ENCODE results near the gene SUSD3. TPM values are rescaled to one million over a fixed set of nuclear protein-coding genes. Genes with fewer than 3 reads are reported as not detected.
"Not testable (repeated sequence)": the region's sequence is repeated elsewhere in the genome, so short reads cannot be mapped to it uniquely, and the experiment has no call there.

The SUSD3 gene
- total RNA-seq = 6.6 TPM

DNA sequence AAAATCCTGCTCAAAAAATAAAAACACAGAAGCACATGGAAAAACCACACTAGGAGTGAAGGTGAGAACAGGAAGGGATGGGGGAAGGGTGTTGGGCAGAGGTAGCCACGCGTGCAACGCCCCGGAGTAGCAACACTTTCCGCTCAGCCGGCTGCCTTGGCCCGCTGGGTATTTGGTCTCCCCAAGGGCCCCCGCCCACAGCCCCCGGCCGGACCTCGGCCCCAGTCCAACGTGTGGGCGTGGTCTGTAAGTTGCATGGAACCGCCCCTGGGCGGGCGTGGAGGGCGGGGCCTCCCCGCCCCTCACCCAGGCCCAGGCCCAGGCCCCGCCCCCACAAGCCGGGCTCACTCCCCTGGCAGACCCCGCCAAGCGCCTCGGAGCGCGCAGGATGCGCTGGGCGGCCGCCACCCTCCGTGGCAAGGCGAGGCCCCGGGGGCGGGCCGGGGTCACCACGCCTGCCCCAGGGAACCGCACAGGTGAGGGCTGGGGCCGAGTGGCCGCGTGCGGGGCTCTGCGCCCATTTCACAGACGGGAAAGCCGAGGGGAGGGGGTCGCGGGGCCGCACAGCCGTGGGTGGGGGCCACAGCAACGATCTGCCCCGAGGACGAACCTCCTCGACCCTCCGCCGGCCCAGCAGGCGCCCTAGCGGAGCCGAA is at the start of gene SUSD3:
SUSD3 (plus strand) TSS at position 347 of the 656 bp plus-strand sequence; CDS start at position 389, 42 bp downstream.
- peak; percentile 76 for ATAC-seq
- intact Hi-C loops (cut with DNase I) = no loop called here
- peak; percentile 81 for DNase-seq (ENCODE audit: low spot score)

DNA sequence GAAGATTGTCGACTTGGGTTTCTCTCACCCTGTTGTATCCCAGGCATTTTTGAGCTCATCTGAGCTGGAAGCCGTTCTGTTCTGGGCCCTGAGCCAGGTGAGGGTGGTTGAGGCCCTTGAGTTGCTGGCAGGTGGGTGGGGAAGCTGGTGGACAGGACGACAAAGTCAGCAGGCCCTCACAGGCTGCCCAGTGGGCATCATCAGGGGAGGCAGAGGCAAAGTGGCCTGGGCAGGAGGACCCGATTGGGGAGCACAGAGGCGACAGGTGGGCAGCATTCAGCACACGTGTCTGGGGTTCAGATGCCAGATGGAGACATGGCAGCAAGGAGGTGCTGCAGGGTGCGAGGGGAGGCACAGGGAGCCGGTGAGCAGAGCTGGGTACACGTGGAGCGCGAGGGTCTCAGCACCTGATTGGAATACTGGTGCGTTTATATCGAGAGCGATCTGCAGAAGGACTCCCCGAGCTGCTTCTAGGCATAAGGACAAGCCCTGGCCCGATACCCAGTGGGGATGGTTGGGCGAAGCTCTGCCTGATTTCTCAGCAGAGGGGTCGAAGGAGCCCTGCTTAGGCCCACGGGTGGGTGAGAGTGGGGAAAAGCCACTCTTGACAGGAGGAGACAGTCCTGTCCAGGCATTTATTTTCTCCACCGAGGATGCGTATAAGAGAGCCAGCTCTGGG is 49.0 kb upstream of the SUSD3 start:
- DNase-seq (ENCODE audit: low spot score) (no peak), ATAC-seq (no peak)
- intact Hi-C loops (cut with DNase I) = no loop called here

DNA sequence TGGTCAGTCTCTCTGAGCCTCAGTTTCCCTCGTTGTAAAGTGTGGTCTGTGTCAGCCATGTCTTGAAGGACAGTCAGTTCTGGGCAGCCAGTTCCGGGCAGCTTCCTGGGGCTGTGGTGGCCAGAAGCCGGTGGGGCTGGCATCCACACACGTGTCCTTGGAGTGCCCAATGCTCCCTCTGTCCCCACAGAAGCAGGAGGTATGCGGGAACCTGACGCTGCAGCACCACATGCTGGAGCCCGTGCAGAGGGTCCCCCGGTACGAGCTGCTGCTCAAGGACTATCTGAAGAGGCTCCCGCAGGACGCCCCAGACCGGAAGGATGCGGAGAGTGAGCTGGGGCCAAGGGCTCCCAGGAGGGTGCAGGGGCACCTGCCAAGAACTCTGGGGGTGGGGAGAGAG is 48.4 kb upstream of the SUSD3 start:
- ATAC-seq (no peak), DNase-seq (ENCODE audit: low spot score) (no peak)
- intact Hi-C loops (cut with DNase I) = no loop called here

DNA sequence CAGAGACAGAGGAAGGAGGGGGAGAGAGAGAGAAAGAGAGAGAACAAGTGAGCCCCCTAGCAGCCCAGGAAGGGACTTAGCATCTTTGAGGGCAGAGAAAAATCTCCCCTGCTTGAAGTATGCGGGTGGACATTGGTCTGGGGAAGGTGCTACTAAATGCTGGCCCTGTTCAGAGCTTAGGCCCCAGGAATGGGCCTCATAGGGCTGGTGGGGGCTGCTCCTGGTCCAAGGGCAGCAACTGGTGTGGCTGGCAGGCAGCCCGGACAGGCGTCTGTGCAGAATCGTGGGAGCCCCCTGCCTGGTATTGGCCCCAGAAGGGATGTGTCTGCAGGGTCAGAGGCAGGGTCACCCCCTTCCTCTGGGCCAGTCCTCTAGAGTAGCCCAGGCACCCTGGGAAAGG is 47.8 kb upstream of the SUSD3 start:
- no peak for DNase-seq (ENCODE audit: low spot score)
- no peak for ATAC-seq

DNA sequence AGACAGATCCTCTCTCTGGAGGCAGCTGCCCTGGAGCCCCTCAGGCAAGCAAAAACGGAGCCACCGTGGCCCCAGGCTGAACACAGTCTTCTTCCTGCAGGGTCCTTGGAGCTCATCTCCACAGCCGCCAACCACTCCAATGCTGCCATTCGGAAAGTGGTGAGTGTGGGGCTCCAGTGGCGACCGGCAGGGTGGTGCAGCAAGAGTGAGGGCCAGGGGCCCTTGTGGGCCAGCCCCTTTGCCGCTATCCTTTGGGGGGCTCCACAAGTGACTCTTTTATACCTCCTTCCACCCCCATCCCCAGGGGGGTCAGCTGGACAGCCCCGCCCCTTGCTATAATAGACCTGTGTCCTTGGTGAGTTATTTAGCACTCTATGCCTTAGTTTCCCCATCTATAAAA is 47.4 kb upstream of the SUSD3 start:
- DNase-seq (ENCODE audit: low spot score) (no peak), ATAC-seq (no peak)
- intact Hi-C loops (cut with DNase I) = no loop called here

More for the DNA sequence above, 47.8 kb upstream of the SUSD3 start:
- intact Hi-C loops (cut with DNase I) = no loop called here

DNA sequence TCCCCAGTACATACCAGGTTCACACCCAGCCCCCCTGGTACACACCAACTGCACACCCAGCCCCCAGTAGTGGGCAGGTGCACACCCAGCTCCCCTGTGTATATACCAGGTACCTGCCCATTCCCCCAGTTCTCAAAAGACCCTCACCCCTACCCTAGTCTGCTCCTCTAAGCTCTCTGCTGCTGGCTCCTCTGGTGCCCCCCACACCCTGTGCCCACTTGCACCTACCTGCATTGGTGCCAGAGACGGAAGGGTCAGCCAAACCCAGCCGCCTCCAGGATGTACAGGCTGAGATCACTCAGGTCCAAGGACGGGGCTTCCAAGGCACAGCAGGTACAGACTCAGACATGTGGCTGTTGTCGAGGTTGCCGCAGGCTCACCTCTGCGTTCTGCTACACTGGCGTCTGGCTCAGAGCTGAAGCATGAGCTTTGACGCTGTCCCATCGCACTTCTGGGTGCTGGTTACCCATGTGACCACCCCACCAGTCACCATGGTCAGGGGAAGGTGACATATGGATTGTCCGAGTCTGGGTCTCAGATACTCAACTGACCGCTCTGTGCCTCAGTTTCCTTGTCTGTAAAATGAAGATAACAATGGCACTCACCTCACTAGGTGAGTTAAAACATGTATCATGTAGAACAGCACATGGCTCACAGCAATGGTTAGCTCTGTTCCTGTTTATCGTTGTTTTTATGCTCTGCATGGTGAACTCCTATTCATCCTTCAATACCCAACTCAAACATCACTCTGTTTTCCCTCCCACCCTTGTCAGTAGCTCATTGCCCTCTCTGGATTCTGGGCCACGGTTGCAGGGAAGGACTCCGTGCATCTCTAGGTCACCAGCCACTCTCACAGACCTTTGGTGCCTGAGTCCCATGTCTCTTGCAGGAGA is 45.3 kb upstream of the SUSD3 start:
- intact Hi-C loops (cut with DNase I) = no loop called here
- ATAC-seq = no peak
- DNase-seq (ENCODE audit: low spot score) = no peak

DNA sequence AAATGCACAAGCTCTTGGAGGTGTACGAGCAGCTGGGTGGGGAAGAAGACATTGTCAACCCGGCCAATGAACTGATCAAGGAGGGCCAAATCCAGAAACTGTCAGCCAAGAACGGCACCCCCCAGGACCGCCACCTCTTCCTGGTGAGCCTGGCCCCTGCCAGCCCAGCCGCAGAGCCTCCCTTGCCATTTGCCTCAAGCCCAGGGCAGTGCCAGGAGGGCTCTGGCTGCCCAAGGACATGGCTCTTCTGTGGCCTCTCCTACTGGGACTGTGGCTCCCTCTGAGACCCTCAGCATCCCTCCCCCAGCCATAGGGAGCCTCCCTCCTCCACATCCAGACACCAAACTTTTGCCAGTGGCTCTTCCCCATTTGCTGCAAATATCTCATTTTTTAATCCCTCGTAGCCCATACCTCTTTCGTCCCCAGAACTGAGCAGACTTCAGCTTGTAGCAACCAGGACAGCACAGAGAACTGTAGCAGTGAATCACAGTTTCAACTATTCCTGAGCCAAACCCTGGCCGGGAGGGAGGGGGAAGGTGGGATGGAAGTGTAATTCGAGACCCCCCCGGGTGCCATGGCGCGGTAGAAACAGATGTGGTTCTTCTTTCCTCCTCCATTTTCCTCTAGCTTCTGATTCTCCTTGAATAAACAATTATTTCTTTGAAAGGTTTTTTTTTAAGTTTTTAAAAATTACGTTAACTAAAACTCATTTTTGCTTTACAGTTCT is 44.5 kb upstream of the SUSD3 start:
- intact Hi-C loops (cut with DNase I) = no loop called here
- ATAC-seq (no peak), DNase-seq (ENCODE audit: low spot score) (peak; percentile 19)

DNA sequence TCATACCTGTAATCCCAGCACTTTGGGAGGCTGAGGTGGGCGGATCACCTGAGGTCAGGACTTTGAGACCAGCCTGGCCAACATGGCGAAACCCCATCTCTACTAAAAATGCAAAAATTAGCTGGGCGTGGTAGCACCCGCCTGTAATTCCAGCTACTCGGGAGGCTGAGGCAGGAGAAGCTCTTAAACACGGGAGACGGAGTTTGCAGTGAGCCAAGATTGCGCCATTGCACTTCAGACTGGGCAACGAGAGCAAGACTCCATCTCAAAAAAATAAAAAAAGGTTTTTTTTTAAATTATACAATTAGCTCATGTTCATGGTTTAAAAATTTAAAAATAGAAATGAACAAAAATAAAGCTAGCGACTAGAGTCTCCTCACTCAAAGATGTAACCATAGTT is 43.3 kb upstream of the SUSD3 start:
- DNase-seq (ENCODE audit: low spot score) = peak; percentile 14
- not testable (repeated sequence) for ATAC-seq

DNA sequence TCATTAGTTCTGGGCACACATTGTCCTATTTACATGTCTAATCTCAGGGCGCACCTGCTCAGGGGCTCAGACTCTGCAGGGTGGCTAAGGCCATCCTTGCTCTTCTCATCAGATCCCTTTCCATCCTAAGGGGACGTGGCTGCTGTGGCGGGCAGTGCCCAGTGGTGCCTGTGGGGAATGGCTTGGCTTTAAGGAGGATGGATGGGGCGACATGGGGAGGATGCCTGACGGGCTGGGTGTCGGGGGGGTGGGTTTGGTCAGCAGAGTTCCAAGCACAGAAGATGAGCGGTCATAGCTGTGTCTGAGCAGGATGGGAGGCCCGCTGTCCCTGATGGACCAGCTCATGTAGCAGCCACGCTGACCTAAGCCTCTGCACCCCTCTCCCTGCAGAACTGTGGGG is 40.9 kb upstream of the SUSD3 start:
- ATAC-seq (no peak), DNase-seq (ENCODE audit: low spot score) (peak; percentile 22)
- intact Hi-C loops (cut with DNase I) = no loop called here

More for the DNA sequence above, 43.3 kb upstream of the SUSD3 start:
- intact Hi-C loops (cut with DNase I) = not testable (repeated sequence)

DNA sequence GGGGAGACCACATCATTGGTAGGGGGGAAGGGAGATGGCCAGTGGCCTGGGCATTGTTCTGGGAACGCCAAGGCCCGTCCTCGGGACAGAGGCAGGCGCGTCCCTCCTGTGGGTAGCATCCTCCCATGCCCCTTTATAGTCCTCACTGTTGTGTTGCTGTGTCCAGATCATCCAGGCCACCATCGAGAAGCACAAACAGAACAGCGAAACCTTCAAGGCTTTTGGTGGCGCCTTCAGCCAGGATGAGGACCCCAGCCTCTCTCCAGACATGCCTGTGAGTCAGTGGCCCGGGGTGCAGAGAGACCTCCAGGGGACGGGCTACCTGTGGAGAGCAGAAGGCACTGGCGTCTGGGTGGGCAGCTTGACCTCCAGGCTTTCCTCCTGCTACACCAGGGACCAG is 38.4 kb upstream of the SUSD3 start:
- intact Hi-C loops (cut with DNase I) = no loop called here
- ATAC-seq (no peak), DNase-seq (ENCODE audit: low spot score) (peak; percentile 35)

DNA sequence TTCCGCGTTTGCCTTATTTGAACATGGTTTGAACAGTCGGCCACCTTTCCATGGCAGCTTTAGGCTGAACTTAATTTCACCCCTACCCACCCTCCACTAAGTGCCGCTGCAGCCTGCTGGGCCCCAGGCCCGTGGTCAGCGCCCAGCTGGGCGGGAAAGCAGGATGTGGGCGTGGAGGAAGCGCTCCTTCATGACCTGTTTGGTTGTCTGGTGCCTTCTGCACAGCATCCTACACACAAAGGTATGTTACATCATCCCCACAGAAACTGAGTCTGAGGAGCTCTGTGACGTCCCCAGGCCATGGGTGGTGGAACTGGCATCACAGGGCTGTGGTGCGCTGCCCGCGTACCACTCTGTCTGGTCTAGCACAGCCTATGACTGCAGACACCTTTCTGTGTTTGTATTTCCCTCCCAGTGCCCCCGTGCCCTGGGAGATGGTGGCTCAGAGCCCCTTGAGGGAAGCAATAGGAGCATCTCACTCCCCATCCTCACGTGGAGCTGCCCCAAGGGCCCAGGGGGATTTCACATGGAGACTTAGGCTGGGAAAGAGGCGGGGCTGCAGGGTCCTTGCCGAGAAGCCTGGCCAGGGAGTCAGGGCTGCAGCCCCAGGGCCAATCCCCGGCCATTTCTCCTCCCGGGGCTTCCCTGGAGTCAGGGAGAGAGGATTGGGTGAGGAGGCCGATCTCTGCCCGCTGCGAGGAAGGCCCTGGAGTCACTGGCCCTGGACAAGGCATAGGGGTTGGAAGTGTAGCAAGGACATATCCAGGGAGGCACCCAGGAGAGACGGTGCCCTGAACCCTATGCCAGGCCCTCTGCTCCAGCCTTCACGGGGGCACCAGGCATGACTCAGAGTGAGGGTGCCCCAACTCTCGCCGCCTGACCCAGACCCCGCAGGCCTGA is 37.5 kb upstream of the SUSD3 start:
- DNase-seq (ENCODE audit: low spot score) (peak; percentile 43), ATAC-seq (no peak)
- intact Hi-C loops (cut with DNase I) = no loop called here

DNA sequence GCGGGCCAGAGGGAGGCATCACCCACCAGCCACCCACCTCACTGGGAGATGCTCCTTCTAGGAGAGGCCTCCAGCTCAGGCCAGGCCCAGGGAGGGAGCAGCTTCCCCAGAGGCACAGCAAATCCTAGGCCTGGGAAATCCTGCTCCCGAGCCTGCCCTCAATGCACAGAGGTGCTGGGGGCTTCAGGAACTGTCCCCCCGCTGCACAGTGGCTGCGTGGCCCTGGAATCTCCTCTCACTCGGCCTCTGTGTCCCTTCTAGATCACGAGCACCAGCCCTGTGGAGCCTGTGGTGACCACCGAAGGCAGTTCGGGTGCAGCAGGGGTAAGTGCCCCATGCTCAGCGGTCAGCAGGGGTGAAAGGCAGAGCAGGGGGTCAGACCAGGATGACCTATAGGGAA is 36.4 kb upstream of the SUSD3 start:
- ATAC-seq (no peak), DNase-seq (ENCODE audit: low spot score) (no peak)
- intact Hi-C loops (cut with DNase I) = no loop called here

DNA sequence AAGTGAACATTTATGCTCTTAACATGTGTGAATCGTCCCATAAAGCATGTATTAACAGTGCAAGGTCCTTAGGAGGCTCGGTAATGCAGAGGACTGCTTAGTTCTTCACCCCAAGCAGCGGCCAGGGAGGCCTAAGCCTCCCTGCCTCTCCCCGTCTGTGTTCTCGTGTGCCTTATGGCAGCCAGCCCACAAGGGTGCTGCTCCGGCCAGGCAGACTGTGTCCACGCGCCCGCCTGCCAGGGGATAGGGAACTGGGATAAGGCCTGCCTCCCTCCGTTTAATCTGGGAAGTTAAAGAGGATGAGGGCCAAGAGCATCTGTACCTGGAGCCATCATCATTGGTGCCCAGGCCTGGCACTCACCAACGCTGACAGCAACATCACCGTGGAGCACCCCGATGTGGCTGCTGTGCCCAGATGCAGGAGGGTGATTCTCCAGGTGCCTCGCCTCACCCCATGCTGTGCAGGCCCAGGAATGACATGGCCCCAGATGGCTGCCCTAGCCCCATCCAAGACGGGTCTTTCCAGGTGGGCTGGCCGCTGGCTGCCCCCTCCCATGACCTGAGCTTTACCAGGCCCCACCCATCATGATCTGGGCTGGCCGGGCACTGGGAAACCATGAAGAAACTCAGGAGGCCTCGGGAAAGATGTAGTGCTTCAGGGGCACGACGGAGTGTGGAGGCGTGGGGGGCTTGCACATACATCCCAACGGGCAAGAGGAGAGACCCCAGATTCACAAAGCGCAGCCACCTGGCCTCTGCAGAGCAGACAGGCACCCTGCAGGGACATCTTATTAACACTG is 35.6 kb upstream of the SUSD3 start:
- DNase-seq (ENCODE audit: low spot score) (no peak), ATAC-seq (no peak)
- intact Hi-C loops (cut with DNase I) = no loop called here

DNA sequence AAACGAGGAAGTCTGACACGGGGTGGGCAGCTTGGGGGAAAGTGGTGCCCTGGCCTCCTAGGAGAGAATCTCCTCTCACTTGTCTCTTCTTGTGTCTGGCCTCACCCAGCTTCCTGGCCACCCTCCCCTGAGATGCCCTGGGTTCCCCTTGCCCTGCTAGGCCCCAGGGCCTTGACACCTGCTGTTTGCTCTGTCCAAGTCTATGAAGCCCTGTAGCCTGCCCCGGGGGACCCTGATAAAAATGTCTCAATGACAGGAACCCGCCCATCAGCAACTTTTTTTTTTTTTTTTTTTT is 35.0 kb upstream of the SUSD3 start:
- intact Hi-C loops (cut with DNase I) = no loop called here
- ATAC-seq (no peak), DNase-seq (ENCODE audit: low spot score) (no peak)

DNA sequence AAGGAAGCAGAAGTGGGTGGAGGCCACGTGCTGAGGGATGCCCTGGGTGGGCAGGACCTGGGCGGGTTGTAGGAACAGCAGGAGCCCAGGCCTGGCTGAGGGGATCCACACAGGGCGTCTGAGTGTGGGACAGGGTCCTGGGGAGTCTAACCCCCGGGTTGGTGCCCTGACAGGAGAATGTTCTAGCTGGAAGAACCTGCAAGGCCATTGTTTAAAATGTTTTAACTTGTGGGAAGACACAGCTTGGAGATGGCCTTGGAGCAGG is 33.9 kb upstream of the SUSD3 start:
- intact Hi-C loops (cut with DNase I) = no loop called here
- no peak for DNase-seq (ENCODE audit: low spot score)
- no peak for ATAC-seq

DNA sequence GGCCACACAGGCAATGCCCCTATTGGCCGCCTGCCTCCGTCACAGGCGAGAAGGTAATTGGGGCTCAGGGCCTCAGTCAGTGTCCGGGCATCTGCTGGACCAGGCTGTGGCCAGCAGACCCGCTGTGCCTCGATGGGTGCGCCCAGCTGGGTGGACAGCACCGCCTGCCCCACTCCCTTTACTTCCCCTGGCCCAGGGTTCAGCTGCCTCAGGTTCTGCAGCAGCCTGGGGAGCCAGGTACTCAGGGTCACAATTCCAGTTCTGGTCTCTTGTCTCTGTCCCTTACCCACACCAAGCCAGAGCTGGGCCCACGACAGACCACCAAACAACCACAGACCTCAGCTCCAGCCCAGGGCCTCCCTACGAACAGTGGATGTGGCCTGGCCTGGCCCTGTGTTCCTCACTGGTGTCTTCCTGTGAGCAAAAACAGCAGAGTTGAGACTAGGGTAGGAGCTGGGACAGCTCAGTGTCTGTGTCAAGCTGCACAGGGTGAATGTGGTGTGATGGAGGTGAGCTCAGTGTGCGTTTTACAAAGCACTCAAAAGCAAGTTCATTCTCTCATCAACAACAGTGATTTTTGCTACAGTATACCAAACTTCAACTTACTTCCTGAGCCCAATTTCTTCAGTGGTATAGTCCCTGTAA is 33.4 kb upstream of the SUSD3 start:
- no peak for DNase-seq (ENCODE audit: low spot score)
- no peak for ATAC-seq

DNA sequence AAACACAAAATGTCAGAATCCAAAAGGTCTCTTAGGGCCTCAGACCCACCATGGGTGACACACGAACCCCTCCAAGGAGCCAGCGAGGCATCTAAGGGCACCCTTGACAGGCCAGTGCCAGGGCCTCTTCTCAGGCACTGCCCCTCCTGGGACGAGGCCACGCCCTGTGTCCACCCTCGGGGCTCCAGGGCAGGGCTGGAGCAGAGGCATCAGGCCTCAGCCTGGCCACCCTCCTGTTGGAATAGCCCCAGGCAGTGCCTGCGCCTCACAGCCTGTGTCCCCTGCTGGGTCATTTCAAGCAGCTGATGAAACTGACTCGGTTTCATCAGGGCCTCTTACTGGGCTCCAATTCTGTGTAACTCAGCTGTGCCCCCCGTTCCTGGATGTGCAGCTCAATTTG is 32.8 kb upstream of the SUSD3 start:
- intact Hi-C loops (cut with DNase I) = no loop called here
- ATAC-seq = no peak
- no peak for DNase-seq (ENCODE audit: low spot score)

More for the DNA sequence above, 33.4 kb upstream of the SUSD3 start:
- intact Hi-C loops (cut with DNase I) = no loop called here

DNA sequence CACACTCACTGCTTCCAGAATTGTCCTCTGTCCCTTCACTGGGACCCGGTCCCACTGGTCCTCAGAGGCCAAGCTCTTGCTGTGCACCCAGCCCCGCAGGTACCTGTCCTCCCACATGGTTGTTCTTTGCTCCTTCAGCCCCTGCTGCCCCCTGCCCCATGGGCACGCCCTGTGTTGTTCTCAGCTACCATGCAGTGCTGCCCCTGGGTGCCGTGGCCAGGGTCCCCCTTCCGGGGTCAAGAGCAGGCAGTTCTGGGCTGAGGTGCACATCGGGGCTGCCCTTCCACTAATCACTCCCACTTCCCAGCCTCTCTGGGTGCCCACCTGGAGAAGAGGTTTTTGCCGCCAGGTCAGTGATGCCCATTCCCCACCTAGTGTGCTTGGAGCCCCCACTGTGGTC is 31.9 kb upstream of the SUSD3 start:
- intact Hi-C loops (cut with DNase I) = no loop called here
- ATAC-seq = no peak
- no peak for DNase-seq (ENCODE audit: low spot score)
